Gastroesophageal sphincter (tissue), 4 donors: Measurements from ENCODE around the gene ADARB1. TPM values are rescaled to one million over a fixed set of nuclear protein-coding genes. Genes with fewer than 3 reads are reported as not detected.
A peak's percentile ranks its signal among the peaks of the same experiment; 100 is the strongest.
"Not testable (repeated sequence)": the region's sequence is repeated elsewhere in the genome, so short reads cannot be mapped to it uniquely, and the experiment has no call there.

Experiments
- ATAC-seq: fragments of 150-250 bp; one replicate; pipeline ENCODE4 v1.9.1; 2016; ENCODE audit warnings: mild to moderate bottlenecking, moderate library complexity
- H3K27ac ChIP-seq, 4 donors: fragments of 200-600 bp; sonication (generic) in 3 of 4; 1 replicate in 3 of 4; 2 replicates in 1 of 4; pipeline ENCODE4 v1.5.1; 2016 to 2019
- H3K27me3 ChIP-seq: fragments of 200-600 bp; sonication (generic); one replicate; pipeline ENCODE4 v1.5.1; 2019
- H3K36me3 ChIP-seq, 2 donors: fragments of 200-600 bp; sonication (generic); one replicate each; pipeline ENCODE4 v1.5.1; 2019; ENCODE audit warnings: control low read depth in 1 of 2
- H3K4me1 ChIP-seq, 3 donors: fragments of 200-600 bp; sonication (generic); 1 replicate in 2 of 3; 2 replicates in 1 of 3; pipeline ENCODE4 v1.5.1; 2016 to 2019; ENCODE audit warnings: control low read depth in 2 of 3
- H3K4me3 ChIP-seq, 2 donors: fragments of 200-600 bp; sonication (generic); one replicate each; pipeline ENCODE4 v1.5.1; 2019; ENCODE audit warnings: mild to moderate bottlenecking in 1 of 2, moderate library complexity in 1 of 2
- H3K9me3 ChIP-seq, 3 donors: fragments of 200-600 bp; sonication (generic); one replicate each; pipeline ENCODE4 v1.5.1; 2017 to 2019; ENCODE audit warnings: control low read depth in 2 of 3
- EP300 ChIP-seq: sonication (generic); formaldehyde crosslinking; IDR thresholded peaks from one replicate; pipeline ENCODE4 v1.6.1; 2017; ENCODE audit warnings: antibody characterized with exemption, mild to moderate bottlenecking
- POLR2A ChIP-seq, 2 donors: fragments of 450-650 bp; IDR thresholded peaks; one replicate each; pipeline ENCODE4 v1.6.1; 2017; ENCODE audit warnings: antibody characterized with exemption in 2 of 2, mild to moderate bottlenecking in 2 of 2, moderate library complexity in 1 of 2
- POLR2AphosphoS5 ChIP-seq: sonication (generic); formaldehyde crosslinking; IDR thresholded peaks from one replicate; pipeline ENCODE4 v1.6.1; 2017; ENCODE audit warnings: antibody characterized with exemption
- WGBS, 2 donors: methylation state at CpG; one replicate each; pipeline ENCODE4 v1.1.5; 2018; ENCODE audit warnings: low coverage in 1 of 2; 5-methylcytosine and 5-hydroxymethylcytosine counted together
- total RNA-seq, 4 donors: library from RNA; depleted of rRNA; stranded (reverse); fragments of >200 nt; gene quantifications; one replicate each; pipeline ENCODE4 v1.1.0, GENCODE V29; 2016
- TF ChIP-seq, protein P1 (sequence below), 4 experiments: fragments of 200-600 bp in 2 of 4; fragments of 450-650 bp in 2 of 4; sonication (generic) in 1 of 4; IDR thresholded peaks; one replicate each; pipeline ENCODE4 v1.5.1; 2017 to 2019; ENCODE audit warnings: antibody characterized with exemption in 4 of 4, mild to moderate bottlenecking in 2 of 4, moderate library complexity in 2 of 4

The ADARB1 gene
- total RNA-seq, 4 donors from 2014 or later, result 136 to 228 (median 181) TPM

DNA sequence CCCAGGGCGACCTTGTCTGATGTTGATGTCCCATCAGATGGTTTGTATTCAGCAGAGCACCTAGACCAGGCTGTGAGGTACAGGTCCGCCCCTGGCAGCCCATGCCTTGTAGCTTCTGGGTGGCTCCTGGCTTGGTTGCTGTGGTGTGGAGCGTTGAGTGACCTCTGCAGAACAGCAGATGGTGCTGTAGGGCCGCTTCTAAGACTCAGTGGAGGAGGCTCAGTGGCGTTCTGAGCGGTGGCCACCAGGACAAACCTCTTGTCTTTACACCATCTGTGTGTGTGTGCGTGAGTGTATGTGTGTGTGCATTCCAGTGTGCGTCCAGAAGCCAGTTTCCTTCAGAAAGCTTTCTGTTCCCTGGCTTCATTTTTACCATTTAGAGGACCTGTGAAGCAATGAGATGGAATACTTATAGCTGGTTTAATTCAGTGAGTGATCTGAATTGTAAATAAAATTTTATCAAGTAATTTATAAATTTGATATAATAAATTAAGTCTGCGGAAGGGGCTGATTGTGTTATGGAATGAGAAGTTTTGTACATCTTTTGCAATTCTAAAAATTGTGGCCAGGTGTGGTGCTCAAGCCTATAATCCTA lies 66.1 kb downstream of the ADARB1 start:
- H3K27ac ChIP-seq, result peak overlapping the region in 2 of 4 donors; percentile 23 to 41
- TF ChIP-seq, protein P1, sequence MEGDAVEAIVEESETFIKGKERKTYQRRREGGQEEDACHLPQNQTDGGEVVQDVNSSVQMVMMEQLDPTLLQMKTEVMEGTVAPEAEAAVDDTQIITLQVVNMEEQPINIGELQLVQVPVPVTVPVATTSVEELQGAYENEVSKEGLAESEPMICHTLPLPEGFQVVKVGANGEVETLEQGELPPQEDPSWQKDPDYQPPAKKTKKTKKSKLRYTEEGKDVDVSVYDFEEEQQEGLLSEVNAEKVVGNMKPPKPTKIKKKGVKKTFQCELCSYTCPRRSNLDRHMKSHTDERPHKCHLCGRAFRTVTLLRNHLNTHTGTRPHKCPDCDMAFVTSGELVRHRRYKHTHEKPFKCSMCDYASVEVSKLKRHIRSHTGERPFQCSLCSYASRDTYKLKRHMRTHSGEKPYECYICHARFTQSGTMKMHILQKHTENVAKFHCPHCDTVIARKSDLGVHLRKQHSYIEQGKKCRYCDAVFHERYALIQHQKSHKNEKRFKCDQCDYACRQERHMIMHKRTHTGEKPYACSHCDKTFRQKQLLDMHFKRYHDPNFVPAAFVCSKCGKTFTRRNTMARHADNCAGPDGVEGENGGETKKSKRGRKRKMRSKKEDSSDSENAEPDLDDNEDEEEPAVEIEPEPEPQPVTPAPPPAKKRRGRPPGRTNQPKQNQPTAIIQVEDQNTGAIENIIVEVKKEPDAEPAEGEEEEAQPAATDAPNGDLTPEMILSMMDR (IDR thresholded peaks at IDR 0.05), result peak; percentile 39 to 90 (median 84)
- TF ChIP-seq POLR2AphosphoS5 (peak; percentile 30), POLR2A (IDR thresholded peaks at IDR 0.05) (no peak), EP300 (no peak)
- no peaks in the 10 kb centered on the region for H3K9me3 ChIP-seq
- peaks cover 0 to 30% of the 10 kb centered on the region in 2 donors for H3K36me3 ChIP-seq
- no peaks in the 10 kb centered on the region for H3K27me3 ChIP-seq
- H3K4me1 ChIP-seq, result peaks cover 0 to 77% (median 23%) of the 10 kb centered on the region in 3 donors
- no peak overlapping the region for H3K4me3 ChIP-seq
- WGBS, 2 donors, result 18 to 43% methylated on average over 2 to 6 of the region's 9 CpGs
- peak; percentile 84 for ATAC-seq

DNA sequence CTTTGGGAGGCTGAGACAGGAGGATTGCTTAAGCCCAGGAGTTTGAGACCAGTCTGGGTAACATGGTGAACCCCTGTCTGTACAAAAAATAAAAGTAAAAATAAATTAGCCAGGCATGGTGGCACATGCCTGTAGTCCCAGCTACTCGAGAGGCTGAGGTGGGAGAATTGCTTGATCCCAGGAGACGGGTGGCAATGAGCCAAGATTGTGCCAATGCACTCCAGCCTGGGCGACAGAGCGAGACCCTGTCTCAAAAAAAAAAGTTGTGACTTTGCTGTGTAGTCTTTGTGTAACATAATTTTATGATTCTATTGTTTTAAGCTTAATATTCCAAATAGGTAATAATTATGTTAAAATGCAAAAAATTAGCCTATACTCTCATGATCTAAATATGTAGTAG lies 66.6 kb downstream of the ADARB1 start:
- ATAC-seq, H3K9me3 ChIP-seq, H3K27me3 ChIP-seq, H3K4me3 ChIP-seq: not testable (repeated sequence)
- H3K27ac ChIP-seq, result peak overlapping the region in 2 of 4 donors; percentile 41 to 61
- peaks cover 0 to 35% of the 10 kb centered on the region in 2 donors for H3K36me3 ChIP-seq
- peaks cover 0 to 72% (median 18%) of the 10 kb centered on the region in 3 donors for H3K4me1 ChIP-seq
- WGBS, 2 donors, result 76 to 90% methylated on average over 4 of the region's 4 CpGs

DNA sequence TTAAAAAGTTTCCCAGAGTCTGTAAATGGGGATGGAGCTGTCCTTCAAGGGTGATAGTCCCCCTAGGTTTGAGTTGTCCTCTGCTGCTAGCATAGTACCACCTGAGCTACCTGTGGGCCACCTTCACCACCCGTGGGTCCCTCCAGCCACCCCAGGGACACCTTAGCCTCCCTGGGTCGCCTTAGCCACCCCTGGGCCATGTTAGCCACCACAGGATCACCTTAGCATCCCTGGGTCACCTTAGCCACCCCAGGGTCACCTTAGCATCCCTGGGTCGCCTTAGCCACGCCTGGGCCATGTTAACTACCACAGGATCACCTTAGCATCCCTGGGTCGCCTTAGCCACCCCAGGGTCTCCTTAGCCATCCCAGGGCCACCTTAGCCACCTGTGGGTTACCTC lies 67.1 kb downstream of the ADARB1 start:
- WGBS, 2 donors, result 80 to 90% methylated on average over 2 to 3 of the region's 5 CpGs
- peaks cover 0 to 66% (median 15%) of the 10 kb centered on the region in 3 donors for H3K4me1 ChIP-seq

DNA sequence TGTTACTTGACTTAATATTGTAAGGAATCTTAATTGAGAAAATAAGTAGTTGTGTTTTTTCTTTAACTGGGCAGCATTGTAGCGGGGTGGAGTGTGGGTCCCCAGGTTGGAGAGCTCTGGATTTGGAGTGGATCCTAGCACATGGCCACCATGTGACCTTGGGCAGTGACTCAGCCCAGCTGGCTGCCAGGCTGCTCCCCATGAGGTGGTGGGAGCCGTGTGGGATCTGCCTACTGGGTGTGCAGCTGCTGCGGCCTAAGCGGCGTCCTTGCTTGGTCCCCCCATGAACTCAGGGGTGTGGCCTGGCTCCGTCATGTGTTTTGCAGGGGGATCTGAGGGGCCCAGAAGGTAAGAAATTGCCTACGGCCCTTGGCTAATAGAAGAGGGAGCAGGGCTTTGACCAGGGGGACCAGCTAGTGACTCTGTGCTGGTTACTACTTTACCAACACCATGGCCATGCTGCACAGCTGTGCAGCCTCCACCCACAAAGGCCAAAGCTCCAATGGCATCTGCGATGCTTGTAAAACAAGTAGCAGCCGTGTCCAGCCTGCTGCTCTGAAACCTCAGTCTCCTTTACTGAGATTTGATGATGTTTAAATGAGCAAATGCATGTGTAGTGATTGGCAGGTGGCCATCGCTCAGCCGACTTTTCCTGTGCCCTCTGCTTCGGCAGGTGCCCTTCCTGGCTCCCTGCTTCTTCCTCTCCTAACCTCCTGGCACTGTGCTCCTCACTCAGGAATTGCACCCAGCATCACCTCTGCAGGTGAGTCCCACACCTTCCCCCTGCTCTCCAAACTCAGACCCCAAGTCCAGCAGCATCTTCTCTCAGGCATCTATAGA lies 68.3 kb downstream of the ADARB1 start:
- Histone ChIP-seq H3K27me3 (no peaks in the 10 kb centered on the region), H3K27ac (peak overlapping the region in 1 of 4 donors; percentile 35), H3K9me3 (no peaks in the 10 kb centered on the region), H3K4me3 (no peak overlapping the region), H3K4me1 (peaks cover 0 to 54% (median 6%) of the 10 kb centered on the region in 3 donors), H3K36me3 (peaks cover 0 to 41% of the 10 kb centered on the region in 2 donors)
- peak; percentile 34 for ATAC-seq
- no peak for TF ChIP-seq POLR2A (IDR thresholded peaks at IDR 0.05)
- peak; percentile 17 for TF ChIP-seq POLR2AphosphoS5
- WGBS, 2 donors, result 51 to 58% methylated on average over 2 to 5 of the region's 12 CpGs

More for the DNA sequence above, 67.1 kb downstream of the ADARB1 start:
- Histone ChIP-seq H3K4me3 (no peak overlapping the region), H3K27me3 (no peaks in the 10 kb centered on the region), H3K9me3 (no peaks in the 10 kb centered on the region), H3K27ac (peak overlapping the region in 2 of 4 donors; percentile 35 to 61), H3K36me3 (peaks cover 0 to 35% of the 10 kb centered on the region in 2 donors)
- TF ChIP-seq POLR2A (IDR thresholded peaks at IDR 0.05), result no peak
- no peak for TF ChIP-seq POLR2AphosphoS5
- TF ChIP-seq, protein P1 (IDR thresholded peaks at IDR 0.05), result no peak
- TF ChIP-seq EP300, result no peak
- no peak for ATAC-seq

DNA sequence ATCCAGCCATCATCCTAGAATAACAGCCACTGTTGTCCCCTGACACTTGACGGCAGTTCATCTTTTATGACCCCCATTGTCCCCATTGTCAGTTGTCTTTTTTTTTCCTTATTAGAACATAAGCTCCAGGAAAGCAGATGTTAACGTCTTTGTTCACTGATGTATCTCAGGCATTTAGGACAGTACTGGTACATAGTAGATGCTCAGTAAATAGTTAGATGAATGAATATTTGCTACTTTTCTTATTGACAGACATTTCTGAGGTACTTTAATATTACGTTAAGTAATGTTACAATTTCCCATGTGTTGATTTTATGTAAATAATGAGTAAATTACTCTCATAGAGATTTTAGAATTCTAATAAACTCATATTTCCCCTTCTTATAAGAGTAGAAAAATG lies 69.5 kb downstream of the ADARB1 start:
- Histone ChIP-seq H3K27me3 (no peaks in the 10 kb centered on the region), H3K4me1 (peaks cover 0 to 54% (median 6%) of the 10 kb centered on the region in 3 donors), H3K4me3 (no peak overlapping the region), H3K27ac (no peak overlapping the region), H3K9me3 (no peaks in the 10 kb centered on the region), H3K36me3 (peaks cover 0 to 52% of the 10 kb centered on the region in 2 donors)
- WGBS, 2 donors, result 95 to 100% methylated on average over 2 to 3 of the region's 3 CpGs
- TF ChIP-seq POLR2AphosphoS5, result no peak
- no peak for ATAC-seq

DNA sequence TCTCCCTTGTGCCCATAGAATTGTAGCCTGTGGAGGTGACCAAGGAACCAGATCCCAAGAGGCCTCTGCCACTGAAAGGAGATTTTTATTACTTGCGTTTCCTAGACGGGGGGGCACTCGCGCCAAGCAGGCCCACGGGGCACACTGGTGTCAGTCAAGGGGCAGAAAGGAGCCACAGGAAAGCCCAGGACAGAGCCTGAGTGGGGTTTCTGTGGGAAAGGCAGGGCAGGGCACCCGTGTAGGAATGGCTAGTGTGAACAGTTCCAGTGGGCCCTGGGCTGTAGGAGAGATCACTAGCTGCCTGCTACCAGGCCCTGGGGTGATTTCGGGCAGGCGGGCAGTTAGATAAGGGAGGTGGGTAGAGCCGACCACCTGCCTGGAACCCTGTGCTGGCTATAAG lies 70.8 kb downstream of the ADARB1 start:
- ATAC-seq, result no peak
- WGBS, 2 donors, result 79 to 100% methylated on average over 1 to 9 of the region's 9 CpGs
- TF ChIP-seq POLR2AphosphoS5 (no peak), POLR2A (IDR thresholded peaks at IDR 0.05) (no peak), EP300 (no peak)
- TF ChIP-seq, protein P1 (IDR thresholded peaks at IDR 0.05), result no peak
- Histone ChIP-seq H3K27me3 (no peaks in the 10 kb centered on the region), H3K9me3 (no peaks in the 10 kb centered on the region), H3K4me1 (peaks cover 0 to 50% (median 6%) of the 10 kb centered on the region in 3 donors), H3K4me3 (no peak overlapping the region), H3K27ac (no peak overlapping the region), H3K36me3 (peaks cover 0 to 57% of the 10 kb centered on the region in 2 donors)

DNA sequence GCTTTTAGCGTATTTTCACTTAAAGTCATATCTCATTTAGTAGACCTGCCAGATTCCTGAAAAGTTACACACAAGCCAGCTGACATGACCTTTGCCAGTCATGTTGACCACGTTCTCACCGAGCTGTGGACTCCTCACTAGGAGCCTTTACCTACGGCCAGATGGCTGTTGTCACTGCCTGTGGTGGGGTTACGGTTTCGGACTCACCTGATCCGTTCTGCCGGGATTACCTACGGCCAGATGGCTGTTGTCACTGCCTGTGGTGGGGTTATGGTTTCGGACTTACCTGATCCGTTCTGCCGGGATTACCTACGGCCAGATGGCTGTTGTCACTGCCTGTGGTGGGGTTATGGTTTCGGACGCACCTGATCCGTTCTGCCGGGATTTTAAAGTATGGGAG lies 71.5 kb downstream of the ADARB1 start:
- H3K27me3 ChIP-seq, ATAC-seq, H3K27ac ChIP-seq, H3K9me3 ChIP-seq, H3K4me3 ChIP-seq: not testable (repeated sequence)
- WGBS, 2 donors, result 81 to 86% methylated on average over 4 to 5 of the region's 17 CpGs
- Histone ChIP-seq H3K36me3 (peaks cover 0 to 57% of the 10 kb centered on the region in 2 donors), H3K4me1 (peaks cover 0 to 47% (median 6%) of the 10 kb centered on the region in 3 donors)
